ENCODE measurements around the gene PRICKLE4.

The PRICKLE4 gene

GRCh38 chr6:41780551-41781365 is at the start of gene PRICKLE4:
Gene PRICKLE4 (plus strand): TSS chr6:41780782. CDS start chr6:41783474, 2,692 bp downstream.
- peak; percentile 68 for DNase-seq

- DNase-seq, result no peak
Measured at GRCh38 chr6:41731561-41732086, 49.0 kb upstream of the PRICKLE4 start.

GRCh38 chr6:41732149-41732548 is 48.4 kb upstream of the PRICKLE4 start:
- DNase-seq, result no peak

GRCh38 chr6:41732591-41733359 is 47.8 kb upstream of the PRICKLE4 start:
- peak; percentile 14 for DNase-seq

GRCh38 chr6:41733360-41733706 is 47.2 kb upstream of the PRICKLE4 start:
- DNase-seq, result no peak

GRCh38 chr6:41733707-41734665 is 46.6 kb upstream of the PRICKLE4 start:
- no peak for DNase-seq

- DNase-seq, result peak; percentile 54
Measured at GRCh38 chr6:41734666-41735426, 45.7 kb upstream of the PRICKLE4 start.

GRCh38 chr6:41735427-41736185 is 45.0 kb upstream of the PRICKLE4 start, which contains the start of gene TFEB:
Gene TFEB (minus strand): TSS chr6:41735608. CDS start chr6:41691213, 44,395 bp downstream.
- peak; percentile 96 for DNase-seq

- no peak for DNase-seq
Measured at GRCh38 chr6:41736186-41736733, 44.3 kb upstream of the PRICKLE4 start.

- no peak for DNase-seq
Measured at GRCh38 chr6:41736800-41737555, 43.6 kb upstream of the PRICKLE4 start.

GRCh38 chr6:41737591-41738130 is 42.9 kb upstream of the PRICKLE4 start:
- no peak for DNase-seq

GRCh38 chr6:41739041-41739440 is 41.5 kb upstream of the PRICKLE4 start:
- no peak for DNase-seq

- no peak for DNase-seq
Measured at GRCh38 chr6:41740366-41741162, 40.0 kb upstream of the PRICKLE4 start.

GRCh38 chr6:41741625-41742490 is 38.7 kb upstream of the PRICKLE4 start:
- no peak for DNase-seq

GRCh38 chr6:41743406-41744235 is 37.0 kb upstream of the PRICKLE4 start:
- no peak for DNase-seq

- no peak for DNase-seq
Measured at GRCh38 chr6:41744236-41744787, 36.3 kb upstream of the PRICKLE4 start.

Measured in OCI-M1 (cell line).